Heart left ventricle (tissue), 16 donors: Measurements from ENCODE around the gene MRPS34. TPM values are rescaled to one million over a fixed set of nuclear protein-coding genes. Genes with fewer than 3 reads are reported as not detected.

Experiments used
- ATAC-seq, 4 donors: fragments of 200-7000 bp; cut with Tn5 transposase; one replicate each; pipeline ENCODE4 v1.9.1; 2020 to 2022; ENCODE audit warnings: moderate library complexity in 4 of 4, mild to moderate bottlenecking in 3 of 4, moderate number of reproducible peaks in 1 of 4
- DNase-seq, 5 donors: peaks; one replicate each; pipeline ENCODE4 v3.0.0-alpha.2; 2020
- H3K27ac ChIP-seq, 12 donors: fragments of 200-600 bp; sonication (generic) in 4 of 12; one replicate each; pipeline versions ENCODE4 v1.5.0 to v1.8.0; 2016 to 2022; ENCODE audit warnings: mild to moderate bottlenecking in 2 of 12
- H3K27me3 ChIP-seq, 9 donors: fragments of 200-600 bp; sonication (generic) in 2 of 9; one replicate each; pipeline versions ENCODE4 v1.5.1 to v1.8.0; 2016 to 2022; ENCODE audit warnings: mild to moderate bottlenecking in 3 of 9
- H3K36me3 ChIP-seq, 9 donors: fragments of 200-600 bp; sonication (generic) in 2 of 9; one replicate each; pipeline versions ENCODE4 v1.5.0 to v1.8.0; 2018 to 2022; ENCODE audit warnings: mild to moderate bottlenecking in 2 of 9
- H3K4me1 ChIP-seq, 12 donors: fragments of 200-600 bp; sonication (generic) in 4 of 12; one replicate each; pipeline versions ENCODE4 v1.5.0 to v1.8.0; 2016 to 2022; ENCODE audit warnings: mild to moderate bottlenecking in 3 of 12
- H3K4me3 ChIP-seq, 12 donors: fragments of 200-600 bp; sonication (generic) in 4 of 12; one replicate each; pipeline versions ENCODE4 v1.5.0 to v1.8.0; 2017 to 2022; ENCODE audit warnings: mild to moderate bottlenecking in 9 of 12, moderate library complexity in 4 of 12
- H3K9me3 ChIP-seq, 12 donors: fragments of 200-600 bp; sonication (generic) in 4 of 12; one replicate each; pipeline versions ENCODE4 v1.5.0 to v1.8.0; 2016 to 2022; ENCODE audit warnings: mild to moderate bottlenecking in 1 of 12
- POLR2A ChIP-seq, 2 donors: fragments of 450-650 bp; IDR thresholded peaks; one replicate each; pipeline ENCODE4 v1.6.1; 2017; ENCODE audit warnings: antibody characterized with exemption in 2 of 2, mild to moderate bottlenecking in 2 of 2, moderate library complexity in 2 of 2
- WGBS, 4 donors: extraction: QIAGEN DNeasy Blood & Tissue Kit in 2 of 4; methylation state at CpG; one replicate each; pipeline versions ENCODE4 v1.1.5 to v1.1.7; 2013 to 2018; 5-methylcytosine and 5-hydroxymethylcytosine counted together
- intact Hi-C, 10 donors: fragments of 100-400 bp; cut with DNase I; formaldehyde crosslinking; loops; one replicate each; pipeline versions ENCODE4 v1.11.1 to v1.14.2; 2022
- microRNA-seq, 4 donors: library from miRNA; unstranded; fragments of <30 nt; microRNA quantifications; one replicate each; pipeline versions ENCODE4 to v1.2.0, GENCODE V29; 2017 to 2020
- polyA plus RNA-seq, 2 donors: library from polyadenylated mRNA; stranded (reverse); fragments of 200-250 nt; gene quantifications; one replicate each; pipeline ENCODE4 v1.2.3, GENCODE V29; 2013
- total RNA-seq, 9 donors: library from RNA; depleted of rRNA in 2 of 9; stranded (reverse); fragments of >200 nt in 2 of 9; fragmentation: NEBNext Ultra II Directional in 3 of 9; extraction: Animal tissue kit (Norgen Biotek cat#: 25700) in 3 of 9; gene quantifications; one replicate each; pipeline versions ENCODE4 v1.1.0 to v1.2.4, GENCODE V29; 2016 to 2023
- TF ChIP-seq, protein P1 (sequence below), 12 donors: fragments of 200-600 bp; sonication (generic) in 4 of 12; IDR thresholded peaks; one replicate each; pipeline versions ENCODE4 v1.5.0 to v1.8.0; 2018 to 2022; ENCODE audit warnings: antibody characterized with exemption in 12 of 12, mild to moderate bottlenecking in 5 of 12
- donor health status: ischemic (EF 13 %, LVEDD 7.1; RV severe dilation, severe dysfunction).
- donor health status: healthy with polysubstance abuse.
- donor health status: DM: no; HTN: yes; CAD: no.
- donor health status: DM: no; HTN: no; CAD: no.
- donor health status: ischemic (EF 25% LVEDD 6.9; RV normal size, moderate dysfunction).
- donor health status: ischemic (EF 25% LVEDD 5.7; RV mildly dilated, moderate dysfunction).
- donor health status: healthy.
- donor health status: DM: yes; HTN: yes; CAD: no.
- donor health status: ischemic (EF 35%, LVEDD 5.7; RV mildly dilated, moderate dysfunction).
- donor health status: nonischemic (EF 11% LVEDD 7.7; RV severe dilation, severe dysfunction).
- donor health status: DM: yes; HTN: yes; CAD: no.
- donor health status: PGD.
- donor health status: ischemic (EF 29% LVEDD 5.4; RV normal size, mild dysfunction).
- donor health status: nonischemic (EF 23%, LVEDD 6.1; RV moderate dilation, normal function).

Gene MRPS34
- total and polyA plus RNA-seq, 11 donors = 58.0 to 123 (median 81.8) TPM

DNA sequence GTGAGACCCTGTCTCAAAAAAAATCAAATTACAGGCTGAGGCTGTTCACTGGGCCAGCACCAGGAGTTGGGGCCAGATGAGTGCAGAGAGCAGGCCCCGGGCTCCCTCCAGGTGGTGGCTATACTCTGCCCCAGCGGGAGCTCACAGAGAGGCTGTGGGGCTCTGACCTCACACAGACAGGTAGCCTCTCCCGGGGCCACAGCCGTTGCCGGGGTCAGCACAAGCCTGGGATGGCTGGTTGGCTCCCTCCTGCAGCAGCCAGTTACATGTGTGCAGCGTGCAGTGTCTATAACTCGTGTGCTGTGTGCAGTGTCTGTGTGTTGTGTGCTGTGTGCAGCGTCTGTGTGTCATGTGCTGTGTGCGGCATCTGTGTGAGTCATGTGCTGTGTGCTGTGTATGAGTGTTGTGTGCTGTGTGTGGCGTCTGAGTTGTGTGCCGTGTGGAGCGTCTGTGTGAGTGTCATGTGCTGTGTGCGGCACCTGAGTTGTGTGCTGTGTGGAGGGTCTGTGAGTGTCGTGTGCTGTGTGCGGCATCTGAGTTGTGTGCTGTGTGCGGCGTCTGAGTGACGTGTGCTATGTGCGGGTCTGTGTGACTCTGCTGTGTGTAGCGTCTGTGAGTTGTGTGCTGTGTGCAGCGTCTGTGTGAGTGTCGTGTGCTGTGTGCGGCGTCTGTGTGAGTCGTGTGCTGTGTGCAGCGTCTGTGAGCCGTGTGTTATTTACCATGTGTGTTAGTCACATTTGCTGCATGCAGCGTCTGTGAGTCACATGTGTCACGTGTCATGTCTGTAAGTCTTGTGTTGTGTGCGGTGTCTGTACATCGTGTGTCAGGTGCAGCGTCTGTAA lies 46.1 kb downstream of the MRPS34 start:
- no peak overlapping the region for H3K27ac ChIP-seq
- no peak overlapping the region for H3K4me3 ChIP-seq
- no peaks in the 10 kb centered on the region for H3K9me3 ChIP-seq
- ATAC-seq = no peak
- WGBS, 4 donors = 92 to 97% (median 96%) methylated on average over 25 to 32 of the region's 32 CpGs
- peaks cover 0 to 33% (median 19%) of the 10 kb centered on the region in 12 donors for H3K4me1 ChIP-seq
- peaks cover 0 to 73% (median 62%) of the 10 kb centered on the region in 9 donors for H3K36me3 ChIP-seq
- TF ChIP-seq, protein P1, sequence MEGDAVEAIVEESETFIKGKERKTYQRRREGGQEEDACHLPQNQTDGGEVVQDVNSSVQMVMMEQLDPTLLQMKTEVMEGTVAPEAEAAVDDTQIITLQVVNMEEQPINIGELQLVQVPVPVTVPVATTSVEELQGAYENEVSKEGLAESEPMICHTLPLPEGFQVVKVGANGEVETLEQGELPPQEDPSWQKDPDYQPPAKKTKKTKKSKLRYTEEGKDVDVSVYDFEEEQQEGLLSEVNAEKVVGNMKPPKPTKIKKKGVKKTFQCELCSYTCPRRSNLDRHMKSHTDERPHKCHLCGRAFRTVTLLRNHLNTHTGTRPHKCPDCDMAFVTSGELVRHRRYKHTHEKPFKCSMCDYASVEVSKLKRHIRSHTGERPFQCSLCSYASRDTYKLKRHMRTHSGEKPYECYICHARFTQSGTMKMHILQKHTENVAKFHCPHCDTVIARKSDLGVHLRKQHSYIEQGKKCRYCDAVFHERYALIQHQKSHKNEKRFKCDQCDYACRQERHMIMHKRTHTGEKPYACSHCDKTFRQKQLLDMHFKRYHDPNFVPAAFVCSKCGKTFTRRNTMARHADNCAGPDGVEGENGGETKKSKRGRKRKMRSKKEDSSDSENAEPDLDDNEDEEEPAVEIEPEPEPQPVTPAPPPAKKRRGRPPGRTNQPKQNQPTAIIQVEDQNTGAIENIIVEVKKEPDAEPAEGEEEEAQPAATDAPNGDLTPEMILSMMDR (IDR thresholded peaks at IDR 0.05) = no peak
- TF ChIP-seq POLR2A (IDR thresholded peaks at IDR 0.05) = no peak
- H3K27me3 ChIP-seq = no peaks in the 10 kb centered on the region
- DNase-seq = no peak
- intact Hi-C loops = no loop called here

DNA sequence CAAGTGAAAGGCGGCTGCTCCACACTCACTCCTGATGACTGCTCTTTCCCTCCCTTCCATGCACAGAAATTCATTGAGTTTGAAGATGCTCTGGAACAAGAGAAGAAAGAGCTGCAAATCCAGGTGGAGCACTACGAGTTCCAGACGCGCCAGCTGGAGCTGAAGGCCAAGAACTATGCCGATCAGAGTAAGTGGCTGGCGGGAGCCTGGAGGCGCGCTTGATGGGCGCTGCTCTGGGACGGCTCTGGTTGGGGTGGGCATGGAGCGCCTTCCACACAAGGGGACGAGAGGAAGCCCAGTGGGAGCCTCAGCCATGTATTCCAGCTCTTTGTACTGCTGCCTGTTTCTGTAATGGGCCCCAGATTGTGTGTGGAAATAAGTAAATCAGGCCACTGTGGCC lies 48.4 kb downstream of the MRPS34 start:
- no peak overlapping the region for H3K27ac ChIP-seq
- H3K27me3 ChIP-seq = no peaks in the 10 kb centered on the region
- H3K9me3 ChIP-seq = no peaks in the 10 kb centered on the region
- 85 to 92% (median 90%) methylated on average over 12 of the region's 12 CpGs for WGBS, 4 donors
- H3K36me3 ChIP-seq = peaks cover 0 to 51% (median 43%) of the 10 kb centered on the region in 9 donors
- ATAC-seq = no peak
- no peak overlapping the region for H3K4me3 ChIP-seq
- no peak for DNase-seq
- H3K4me1 ChIP-seq = peaks cover 0 to 48% (median 24%) of the 10 kb centered on the region in 12 donors
- intact Hi-C loops = no loop called here
- TF ChIP-seq, protein P1 (IDR thresholded peaks at IDR 0.05) = no peak
- TF ChIP-seq POLR2A (IDR thresholded peaks at IDR 0.05) = no peak

DNA sequence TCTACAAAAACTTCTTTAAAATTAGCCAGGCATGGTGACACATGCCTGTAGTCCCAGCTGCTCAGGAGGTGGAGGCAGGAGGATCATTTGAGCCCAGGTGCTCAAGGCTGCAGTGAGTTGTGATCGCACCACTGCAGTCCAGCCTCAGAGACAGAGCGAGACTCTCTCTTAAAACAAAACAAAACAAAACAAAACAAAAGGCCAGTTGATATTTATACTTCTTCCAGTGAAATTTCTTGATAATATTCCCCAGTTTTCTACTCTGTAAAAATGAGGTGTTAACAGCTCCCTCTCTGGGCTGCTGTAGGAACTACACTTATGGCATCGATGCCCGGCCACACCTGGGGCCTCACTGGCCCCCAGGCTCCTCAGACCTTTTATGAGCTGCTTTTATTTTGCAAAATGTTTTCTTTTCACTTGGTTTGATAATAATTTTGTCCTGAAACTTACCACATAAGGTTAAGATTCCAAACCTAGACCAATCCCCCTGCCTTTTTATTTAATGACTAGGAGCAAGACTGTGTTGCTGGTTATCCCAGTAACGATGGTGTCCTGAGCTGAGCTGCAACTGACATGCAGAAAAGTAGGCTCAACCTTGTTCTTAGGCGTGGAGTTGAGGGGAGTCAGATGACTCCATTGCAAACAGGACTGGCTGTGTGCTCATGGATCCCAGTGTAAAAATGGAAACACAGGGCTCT lies 49.3 kb downstream of the MRPS34 start:
- H3K27ac ChIP-seq = peak overlapping the region in 3 of 12 donors; percentile 14 to 80 (median 31)

More for the DNA sequence above, 49.3 kb downstream of the MRPS34 start:
- Histone ChIP-seq H3K36me3 (peaks cover 0 to 43% (median 35%) of the 10 kb centered on the region in 9 donors), H3K4me3 (no peak overlapping the region), H3K4me1 (peaks cover 0 to 57% (median 28%) of the 10 kb centered on the region in 12 donors), H3K27me3 (no peaks in the 10 kb centered on the region), H3K9me3 (no peaks in the 10 kb centered on the region)
- no peak for TF ChIP-seq POLR2A (IDR thresholded peaks at IDR 0.05)
- TF ChIP-seq, protein P1 (IDR thresholded peaks at IDR 0.05) = peak; percentile 57 to 83 (median 78)
- intact Hi-C loops = no loop called here
- ATAC-seq (no peak), DNase-seq (no peak)
- WGBS, 4 donors = 46 to 54% (median 51%) methylated on average over 6 of the region's 6 CpGs

Small RNAs within 50 kb of the gene (microRNA-seq; reads per million reads assigned to microRNA genes)
- gene MIR3177 = 0 to 3.9 (median 1.6) reads per million in 4 donors

Other genes starting within 250 kb of the MRPS34 start
- gene TMEM204, start 239.5 kb downstream of the MRPS34 start, total RNA-seq = 10 to 100 TPM; 14.0 to 64.2 (median 19.5) TPM
- gene TMEM204, start 239.5 kb downstream of the MRPS34 start, polyA plus RNA-seq = 10 to 100 TPM; 29.0 to 37.4 TPM
- 10 to 100 TPM in 1 of 9 donors, 1 to 10 TPM in 8; 6.0 to 10.1 (median 8.0) TPM for gene IFT140, start 161.1 kb downstream of the MRPS34 start, total RNA-seq
- 10 to 100 TPM in 1 of 2 donors, 1 to 10 TPM in 1; 4.8 to 10.2 TPM for gene IFT140, start 161.1 kb downstream of the MRPS34 start, polyA plus RNA-seq
- gene CRAMP1, start 160.8 kb downstream of the MRPS34 start, total RNA-seq = 10 to 100 TPM in 6 of 9 donors, 1 to 10 TPM in 3; 7.5 to 16.9 (median 10.7) TPM
- 1 to 10 TPM; 6.2 to 7.9 TPM for gene CRAMP1, start 160.8 kb downstream of the MRPS34 start, polyA plus RNA-seq
- gene JPT2, start 94.9 kb downstream of the MRPS34 start, total RNA-seq = 10 to 100 TPM; 11.7 to 50.4 (median 34.1) TPM
- gene JPT2, start 94.9 kb downstream of the MRPS34 start, polyA plus RNA-seq = 10 to 100 TPM; 11.0 to 76.1 TPM
- 10 to 100 TPM; 29.5 to 71.3 (median 63.1) TPM for gene MAPK8IP3, start 66.9 kb downstream of the MRPS34 start, total RNA-seq
- 10 to 100 TPM; 29.5 to 70.2 TPM for gene MAPK8IP3, start 66.9 kb downstream of the MRPS34 start, polyA plus RNA-seq
- 10 to 100 TPM; 24.4 to 68.3 (median 31.3) TPM for gene NME3, start 1.6 kb downstream of the MRPS34 start, total RNA-seq
- gene NME3, start 1.6 kb downstream of the MRPS34 start, polyA plus RNA-seq = 10 to 100 TPM; 27.4 to 86.4 TPM
- gene EME2, start 324 bp downstream of the MRPS34 start, total RNA-seq = 10 to 100 TPM in 2 of 9 donors, 1 to 10 TPM in 7; 3.4 to 12.9 (median 6.0) TPM
- 1 to 10 TPM; 3.6 to 7.8 TPM for gene EME2, start 324 bp downstream of the MRPS34 start, polyA plus RNA-seq
- gene SPSB3, start 9.4 kb upstream of the MRPS34 start, total RNA-seq = 100 to 1,000 TPM in 1 of 9 donors, 10 to 100 TPM in 8; 25.8 to 100 (median 31.8) TPM
- gene SPSB3, start 9.4 kb upstream of the MRPS34 start, polyA plus RNA-seq = 10 to 100 TPM; 44.5 to 52.0 TPM
- gene NUBP2, start 9.8 kb upstream of the MRPS34 start, total RNA-seq = 10 to 100 TPM; 26.7 to 81.9 (median 30.1) TPM
- 10 to 100 TPM; 41.2 to 63.1 TPM for gene NUBP2, start 9.8 kb upstream of the MRPS34 start, polyA plus RNA-seq
- under 1 TPM in 2 of 9 donors, not detected in 7; 0.12 to 0.38 TPM for gene IGFALS, start 20.6 kb upstream of the MRPS34 start, total RNA-seq
- gene IGFALS, start 20.6 kb upstream of the MRPS34 start, polyA plus RNA-seq = under 1 TPM in 1 of 2 donors, not detected in 1; 0.23 TPM
- 100 to 1,000 TPM; 111 to 358 (median 165) TPM for gene HAGH, start 53.7 kb upstream of the MRPS34 start, total RNA-seq
- 100 to 1,000 TPM; 155 to 226 TPM for gene HAGH, start 53.7 kb upstream of the MRPS34 start, polyA plus RNA-seq
- 10 to 100 TPM; 19.2 to 83.8 (median 28.4) TPM for gene FAHD1, start 54.1 kb upstream of the MRPS34 start, total RNA-seq
- gene FAHD1, start 54.1 kb upstream of the MRPS34 start, polyA plus RNA-seq = 10 to 100 TPM; 46.8 to 47.4 TPM
- gene MEIOB, start 99.0 kb upstream of the MRPS34 start, total RNA-seq = not detected
- gene MEIOB, start 99.0 kb upstream of the MRPS34 start, polyA plus RNA-seq = not detected
- gene HS3ST6, start 145.3 kb upstream of the MRPS34 start, total RNA-seq = not detected
- gene HS3ST6, start 145.3 kb upstream of the MRPS34 start, polyA plus RNA-seq = not detected
- 10 to 100 TPM; 12.4 to 49.2 (median 31.1) TPM for gene MSRB1, start 170.1 kb upstream of the MRPS34 start, total RNA-seq
- 10 to 100 TPM; 48.4 to 70.2 TPM for gene MSRB1, start 170.1 kb upstream of the MRPS34 start, polyA plus RNA-seq
- gene RPL3L, start 181.6 kb upstream of the MRPS34 start, total RNA-seq = 100 to 1,000 TPM; 117 to 279 (median 216) TPM
- 100 to 1,000 TPM in 1 of 2 donors, 10 to 100 TPM in 1; 86.5 to 180 TPM for gene RPL3L, start 181.6 kb upstream of the MRPS34 start, polyA plus RNA-seq
- gene NDUFB10, start 186.4 kb upstream of the MRPS34 start, total RNA-seq = 1,000 to 10,000 TPM in 2 of 9 donors, 100 to 1,000 TPM in 7; 316 to 1,519 (median 542) TPM
- gene NDUFB10, start 186.4 kb upstream of the MRPS34 start, polyA plus RNA-seq = 1,000 to 10,000 TPM in 1 of 2 donors, 100 to 1,000 TPM in 1; 732 to 1,618 TPM
- 1,000 to 10,000 TPM in 4 of 9 donors, 100 to 1,000 TPM in 5; 673 to 1,554 (median 968) TPM for gene RPS2, start 191.7 kb upstream of the MRPS34 start, total RNA-seq
- 1,000 to 10,000 TPM; 1,419 to 2,484 TPM for gene RPS2, start 191.7 kb upstream of the MRPS34 start, polyA plus RNA-seq
- gene RNF151, start 193.7 kb upstream of the MRPS34 start, total RNA-seq = not detected
- gene RNF151, start 193.7 kb upstream of the MRPS34 start, polyA plus RNA-seq = not detected
- gene TBL3, start 198.9 kb upstream of the MRPS34 start, total RNA-seq = 10 to 100 TPM; 19.3 to 68.7 (median 21.5) TPM
- 10 to 100 TPM; 57.9 to 59.5 TPM for gene TBL3, start 198.9 kb upstream of the MRPS34 start, polyA plus RNA-seq
- gene NOXO1, start 208.3 kb upstream of the MRPS34 start, total RNA-seq = not detected
- gene NOXO1, start 208.3 kb upstream of the MRPS34 start, polyA plus RNA-seq = under 1 TPM; 0.06 to 0.15 TPM
- gene GFER, start 211.1 kb upstream of the MRPS34 start, total RNA-seq = 10 to 100 TPM; 18.0 to 29.9 (median 23.5) TPM
- 10 to 100 TPM; 36.6 to 51.1 TPM for gene GFER, start 211.1 kb upstream of the MRPS34 start, polyA plus RNA-seq
- 1 to 10 TPM in 3 of 9 donors, under 1 TPM in 6; 0.19 to 1.3 (median 0.86) TPM for gene SYNGR3, start 216.8 kb upstream of the MRPS34 start, total RNA-seq
- gene SYNGR3, start 216.8 kb upstream of the MRPS34 start, polyA plus RNA-seq = 1 to 10 TPM in 1 of 2 donors, under 1 TPM in 1; 0.53 to 2.7 TPM
- gene ZNF598, start 236.7 kb upstream of the MRPS34 start, total RNA-seq = 10 to 100 TPM; 10.9 to 47.4 (median 17.0) TPM
- 10 to 100 TPM in 1 of 2 donors, 1 to 10 TPM in 1; 9.4 to 33.8 TPM for gene ZNF598, start 236.7 kb upstream of the MRPS34 start, polyA plus RNA-seq
- under 1 TPM in 1 of 9 donors, not detected in 8; 0.69 TPM for gene NPW, start 246.7 kb upstream of the MRPS34 start, total RNA-seq
- gene NPW, start 246.7 kb upstream of the MRPS34 start, polyA plus RNA-seq = under 1 TPM in 1 of 2 donors, not detected in 1; 0.19 TPM